Activated CD8-positive, alpha-beta memory T cell treated with anti-CD3 and anti-CD28 coated beads for 48 hours (primary cell): ENCODE data around the gene TP53BP1.

ENCODE experiments used
- DNase-seq, 3 experiments: peaks; one replicate each; pipeline ENCODE4 v3.0.0-alpha.2; 2020; ENCODE audit warnings: low read depth in 2 of 3, low spot score in 2 of 3

TP53BP1 gene

GRCh38 chr15:43488790-43489189, 4.2 kb downstream of the TP53BP1 start:
- no peak for DNase-seq

DNA sequence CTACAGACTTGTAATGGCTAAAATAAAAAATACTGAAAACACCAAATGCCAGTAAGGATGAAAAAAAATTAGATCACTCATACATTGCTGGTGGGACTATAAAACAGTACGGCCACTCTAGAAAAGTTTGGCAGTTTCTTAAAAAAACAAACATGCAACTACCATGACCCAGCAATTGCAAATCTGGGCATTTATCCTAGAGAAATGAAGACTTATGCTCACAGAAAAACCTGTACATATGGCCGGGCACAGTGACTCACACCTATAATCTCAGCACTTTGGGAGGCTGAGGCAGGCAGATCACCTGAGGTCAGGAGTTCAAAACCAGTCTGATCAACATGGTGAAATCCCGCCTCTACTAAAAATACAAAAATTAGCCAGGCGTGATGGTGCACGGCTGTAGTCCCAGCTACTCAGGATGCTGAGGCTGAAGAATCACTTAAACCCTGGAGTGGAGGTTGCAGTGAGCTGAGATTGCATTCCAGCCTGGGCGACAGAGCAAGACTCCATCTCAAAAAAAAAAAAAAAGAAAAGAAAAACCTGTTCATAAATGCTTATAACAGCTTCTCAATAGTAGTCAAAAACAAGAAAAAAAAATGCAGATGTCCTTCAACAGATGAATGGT, 5.6 kb downstream of the TP53BP1 start:
- no peak for DNase-seq

GRCh38 chr15:43484455-43484854, 8.5 kb downstream of the TP53BP1 start:
- DNase-seq = no peak

DNA sequence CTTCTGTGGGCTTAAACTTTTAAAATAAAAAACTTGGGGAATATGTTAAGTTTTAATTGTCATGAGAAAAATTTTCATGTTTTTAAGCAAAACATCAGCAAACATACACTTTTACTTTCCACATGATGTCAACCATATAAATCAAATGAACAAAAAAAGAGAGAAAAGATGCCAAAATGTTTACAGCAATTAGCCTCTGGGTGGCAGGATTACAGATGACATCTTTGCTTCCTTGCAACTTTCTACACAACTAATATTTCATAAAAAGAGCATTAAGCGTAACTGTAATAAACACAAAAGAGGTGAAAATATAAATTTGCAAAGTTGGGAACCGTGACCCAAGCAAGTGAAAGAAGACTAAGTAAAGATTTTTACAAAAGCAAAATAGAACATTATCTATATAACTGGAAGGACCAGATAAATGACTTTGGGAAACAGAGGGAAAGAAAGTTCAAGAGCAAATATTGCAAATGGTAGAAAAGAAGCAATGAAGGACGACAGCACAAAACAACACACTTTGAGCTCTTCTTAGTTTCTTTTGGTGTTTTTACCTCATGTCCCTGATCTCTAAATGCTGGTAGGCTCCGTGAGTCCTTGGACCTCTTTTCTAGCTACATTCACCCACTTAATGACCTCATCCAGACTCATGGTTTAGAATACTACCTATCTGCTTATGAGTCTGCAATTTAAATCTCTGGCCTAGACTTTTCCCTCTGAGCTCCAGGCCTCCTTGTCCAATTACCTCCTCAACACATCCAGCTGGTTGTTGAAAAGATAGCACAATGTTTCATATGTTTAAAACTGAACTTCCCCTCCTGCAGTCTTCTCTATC, 9.4 kb downstream of the TP53BP1 start:
- DNase-seq = no peak

- DNase-seq = no peak
Observed at GRCh38 chr15:43473885-43474284, 19.1 kb downstream of the TP53BP1 start.

DNA sequence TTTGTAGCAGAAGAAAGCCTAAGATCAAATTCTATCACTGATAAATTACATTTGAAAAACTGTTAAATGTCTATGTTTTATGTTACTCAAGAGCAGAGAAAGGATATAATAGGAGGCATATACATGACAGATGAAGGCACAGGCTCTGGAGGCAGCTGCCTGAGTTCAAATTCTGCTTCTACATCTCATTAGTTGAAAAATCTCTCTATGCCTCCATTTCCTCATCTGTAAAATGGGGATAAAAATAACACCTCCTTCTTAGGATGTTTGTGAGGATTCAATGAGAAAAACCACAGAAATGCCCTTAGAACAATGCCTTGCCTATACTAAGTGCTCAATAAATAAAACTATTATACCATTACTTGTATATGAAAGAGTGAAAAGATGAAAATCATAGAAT, 21.0 kb downstream of the TP53BP1 start:
- DNase-seq = no peak

DNA sequence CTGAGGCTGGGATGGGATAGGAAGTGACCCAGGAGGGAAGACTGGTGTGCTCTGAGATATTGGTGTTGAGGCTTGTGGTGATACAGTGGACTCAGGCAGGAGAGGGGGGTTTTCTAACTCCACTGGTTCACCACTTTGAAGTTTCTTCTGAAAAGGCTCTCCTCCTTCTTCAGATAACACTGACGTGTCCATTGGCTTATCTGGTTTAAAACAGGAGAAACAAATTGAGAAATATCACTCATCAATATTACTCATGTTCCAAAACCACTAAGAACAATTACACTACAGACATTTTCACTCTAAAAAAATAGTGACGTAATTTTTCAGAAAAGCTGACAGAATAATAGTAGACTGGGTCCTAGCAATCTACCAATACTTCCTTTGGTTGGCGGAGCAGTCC, 23.1 kb downstream of the TP53BP1 start:
- no peak for DNase-seq

DNA sequence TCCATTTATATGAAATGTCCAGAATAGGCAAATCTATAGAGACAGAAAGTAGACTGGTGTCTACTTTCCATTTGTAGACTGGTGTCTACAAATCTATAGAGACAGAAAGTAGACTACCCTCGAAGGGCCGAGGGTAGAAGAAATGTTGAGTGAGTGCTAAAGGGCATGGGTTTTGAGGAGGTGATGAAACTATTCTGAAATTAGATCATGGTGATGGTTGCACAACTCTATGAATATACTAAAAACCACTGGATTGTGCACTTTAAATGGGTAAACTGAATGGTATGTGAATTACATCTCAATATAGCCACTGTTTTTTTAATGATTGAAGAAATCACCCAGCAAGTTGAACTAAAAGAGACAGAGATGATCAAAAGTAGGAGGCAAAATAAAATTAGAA, 27.9 kb downstream of the TP53BP1 start:
- no peak for DNase-seq

- DNase-seq = no peak
Observed at GRCh38 chr15:43463998-43464397, 29.0 kb downstream of the TP53BP1 start.

DNA sequence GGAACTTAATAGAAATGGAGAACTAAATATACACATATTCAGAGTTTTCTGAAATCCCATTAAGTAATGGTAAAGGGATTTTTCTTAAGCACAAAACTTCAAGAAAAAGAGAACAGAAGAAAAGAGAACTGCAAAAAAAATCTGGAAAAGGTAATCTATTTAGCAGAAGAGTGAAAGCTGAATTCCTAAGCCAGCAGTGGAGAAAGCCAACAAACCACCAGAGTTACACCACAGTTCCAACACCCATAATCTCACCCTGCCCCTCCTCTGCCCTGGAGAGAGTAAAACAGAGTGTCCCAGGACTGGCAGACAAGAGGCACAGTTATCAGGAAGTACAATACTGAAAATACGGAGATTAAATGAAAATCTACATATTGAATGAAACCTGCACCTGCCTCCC, 29.4 kb downstream of the TP53BP1 start:
- no peak for DNase-seq

GRCh38 chr15:43449981-43450380, 43.0 kb downstream of the TP53BP1 start:
- DNase-seq = no peak

DNA sequence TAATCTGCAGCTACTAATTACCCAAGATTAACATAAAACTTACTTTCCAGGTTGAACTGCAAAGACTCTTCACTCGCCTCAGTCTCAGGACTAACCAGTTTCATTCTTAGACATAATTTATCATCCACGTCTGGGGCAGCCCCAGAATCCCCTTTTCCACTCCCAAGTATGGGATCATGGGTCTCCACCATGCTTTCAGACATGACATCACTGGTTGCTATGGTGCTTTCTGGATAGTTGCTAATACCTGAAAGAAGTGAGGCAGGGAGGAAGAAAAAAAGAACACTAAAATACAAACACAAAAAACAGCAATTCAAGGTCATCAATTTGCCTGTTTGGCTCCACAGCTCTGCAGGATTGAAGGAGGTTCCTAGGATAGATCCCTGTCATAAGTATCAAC, 46.6 kb downstream of the TP53BP1 start:
- no peak for DNase-seq

DNA sequence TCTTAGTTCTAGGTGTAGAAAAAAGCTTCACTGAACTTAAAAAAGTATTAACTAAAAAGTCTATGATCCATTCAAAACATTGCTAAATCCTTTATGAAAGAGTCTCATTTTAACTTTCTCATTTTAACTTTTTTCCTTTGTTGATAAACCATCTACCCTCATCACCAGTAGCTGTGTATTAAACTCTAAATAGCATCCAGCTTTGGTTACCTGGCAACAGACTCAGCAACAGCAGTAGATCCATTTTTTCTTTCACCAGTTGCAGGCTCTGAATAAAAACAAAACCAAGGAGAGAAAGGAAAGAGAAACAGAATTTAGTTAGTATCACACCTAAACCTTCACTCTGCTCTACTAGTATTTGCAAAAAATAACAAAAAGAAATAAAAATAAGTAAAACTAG, 51.6 kb downstream of the TP53BP1 start:
- DNase-seq = no peak

- DNase-seq = no peak
Observed at GRCh38 chr15:43440721-43441281, 52.2 kb downstream of the TP53BP1 start.

- no peak for DNase-seq
Observed at GRCh38 chr15:43439268-43439667, 53.7 kb downstream of the TP53BP1 start.

DNA sequence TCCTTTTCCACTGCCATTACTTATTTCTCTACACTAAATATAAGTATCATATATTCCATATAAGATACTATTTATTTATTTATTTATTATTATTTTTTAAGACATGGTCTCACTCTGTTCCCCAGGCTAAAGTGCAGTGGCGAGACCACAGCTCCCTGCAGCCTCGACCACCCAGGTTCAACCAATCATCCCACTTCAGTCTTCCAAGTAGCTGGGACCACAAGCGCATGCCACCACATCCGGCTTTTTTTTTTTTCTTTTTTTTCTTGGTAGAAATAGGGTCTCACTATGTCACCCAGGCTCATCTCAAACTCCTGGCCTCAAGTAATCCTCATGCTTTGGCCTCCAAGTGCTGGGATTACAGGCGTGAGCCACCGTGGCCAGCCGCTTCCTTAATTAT, 56.6 kb downstream of the TP53BP1 start:
- DNase-seq = no peak

- DNase-seq = no peak
Observed at GRCh38 chr15:43434446-43434845, 58.5 kb downstream of the TP53BP1 start.

GRCh38 chr15:43433661-43434303, 59.2 kb downstream of the TP53BP1 start:
- DNase-seq = no peak

DNA sequence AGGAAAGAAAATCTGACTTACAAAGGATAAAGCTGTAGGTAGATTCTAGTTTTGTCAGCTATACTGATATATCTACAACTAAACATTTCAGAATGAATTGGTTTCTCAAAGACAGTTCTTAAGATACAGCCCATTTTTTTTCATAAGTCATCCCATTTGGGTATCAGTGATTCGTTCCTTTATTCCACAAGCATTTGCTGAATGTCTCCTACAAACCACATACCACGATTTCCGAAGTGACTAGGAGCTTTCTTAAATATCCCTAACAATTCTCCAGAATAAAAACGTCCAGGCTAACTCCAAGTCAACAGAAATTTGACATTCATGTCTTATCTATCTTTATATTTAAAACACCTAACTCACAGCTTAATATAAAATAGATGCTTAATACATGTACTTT, 59.8 kb downstream of the TP53BP1 start:
- no peak for DNase-seq

- DNase-seq = no peak
Observed at GRCh38 chr15:43429687-43430086, 63.3 kb downstream of the TP53BP1 start.

DNA sequence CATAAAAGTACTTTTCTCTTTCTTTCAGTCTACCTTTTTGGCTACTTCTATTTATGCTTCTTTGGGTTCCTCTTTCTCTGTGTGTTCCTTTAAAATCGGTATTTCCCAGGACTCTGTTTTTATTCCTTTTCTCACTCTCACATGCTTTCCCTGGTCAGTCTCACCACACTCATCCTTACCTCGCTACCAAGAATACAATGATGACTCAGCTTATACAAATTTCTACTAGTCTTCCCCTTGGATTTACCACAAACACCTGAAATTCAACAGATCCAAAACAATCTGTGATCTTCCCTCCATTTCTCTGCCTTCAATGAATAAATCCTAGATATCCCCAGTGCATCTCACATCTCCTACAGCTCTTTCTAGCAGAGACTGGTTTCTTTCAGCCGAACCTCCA, 69.2 kb downstream of the TP53BP1 start:
- no peak for DNase-seq

- DNase-seq = no peak
Observed at GRCh38 chr15:43420876-43421275, 72.1 kb downstream of the TP53BP1 start.
